ENCODE measurements around the gene RHD.

- TF ChIP-seq POLR2A (IDR thresholded peaks at IDR 0.05): no peak
- TF ChIP-seq, protein P1, sequence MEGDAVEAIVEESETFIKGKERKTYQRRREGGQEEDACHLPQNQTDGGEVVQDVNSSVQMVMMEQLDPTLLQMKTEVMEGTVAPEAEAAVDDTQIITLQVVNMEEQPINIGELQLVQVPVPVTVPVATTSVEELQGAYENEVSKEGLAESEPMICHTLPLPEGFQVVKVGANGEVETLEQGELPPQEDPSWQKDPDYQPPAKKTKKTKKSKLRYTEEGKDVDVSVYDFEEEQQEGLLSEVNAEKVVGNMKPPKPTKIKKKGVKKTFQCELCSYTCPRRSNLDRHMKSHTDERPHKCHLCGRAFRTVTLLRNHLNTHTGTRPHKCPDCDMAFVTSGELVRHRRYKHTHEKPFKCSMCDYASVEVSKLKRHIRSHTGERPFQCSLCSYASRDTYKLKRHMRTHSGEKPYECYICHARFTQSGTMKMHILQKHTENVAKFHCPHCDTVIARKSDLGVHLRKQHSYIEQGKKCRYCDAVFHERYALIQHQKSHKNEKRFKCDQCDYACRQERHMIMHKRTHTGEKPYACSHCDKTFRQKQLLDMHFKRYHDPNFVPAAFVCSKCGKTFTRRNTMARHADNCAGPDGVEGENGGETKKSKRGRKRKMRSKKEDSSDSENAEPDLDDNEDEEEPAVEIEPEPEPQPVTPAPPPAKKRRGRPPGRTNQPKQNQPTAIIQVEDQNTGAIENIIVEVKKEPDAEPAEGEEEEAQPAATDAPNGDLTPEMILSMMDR (IDR thresholded peaks at IDR 0.05 in 8 of 11, conservative IDR thresholded peaks at IDR 0.05 in 3 of 11): no peak
- TF ChIP-seq POLR2AphosphoS5 (IDR thresholded peaks at IDR 0.05): no peak
Observed at GRCh38 chr1:25255706-25256577, 16.4 kb upstream of the RHD start.

All from spleen (tissue), 7 donors.